ENCODE measurements around the gene MAP2. TPM values are rescaled to one million over a fixed set of nuclear protein-coding genes. Genes with fewer than 3 reads are reported as not detected.
A peak's percentile ranks its signal among the peaks of the same experiment; 100 is the strongest.

Gene MAP2
- total RNA-seq, 1 donor from 2014 or later, result 43.9 TPM

DNA sequence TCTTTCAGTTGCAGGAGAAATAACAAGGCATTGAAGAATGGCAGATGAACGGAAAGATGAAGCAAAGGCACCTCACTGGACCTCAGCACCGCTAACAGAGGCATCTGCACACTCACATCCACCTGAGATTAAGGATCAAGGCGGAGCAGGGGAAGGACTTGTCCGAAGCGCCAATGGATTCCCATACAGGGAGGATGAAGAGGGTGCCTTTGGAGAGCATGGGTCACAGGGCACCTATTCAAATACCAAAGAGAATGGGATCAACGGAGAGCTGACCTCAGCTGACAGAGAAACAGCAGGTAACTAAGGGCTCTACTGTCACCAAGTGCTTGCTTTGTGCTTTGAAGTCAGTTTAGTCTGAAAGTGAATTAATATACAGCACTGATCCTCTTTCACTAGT, 229.3 kb downstream of the MAP2 start:
- DNase-seq (ENCODE audit: low spot score), result no peak

GRCh38 chr2:209661286-209661894, 237.5 kb downstream of the MAP2 start:
- DNase-seq (ENCODE audit: low spot score), result no peak

DNA sequence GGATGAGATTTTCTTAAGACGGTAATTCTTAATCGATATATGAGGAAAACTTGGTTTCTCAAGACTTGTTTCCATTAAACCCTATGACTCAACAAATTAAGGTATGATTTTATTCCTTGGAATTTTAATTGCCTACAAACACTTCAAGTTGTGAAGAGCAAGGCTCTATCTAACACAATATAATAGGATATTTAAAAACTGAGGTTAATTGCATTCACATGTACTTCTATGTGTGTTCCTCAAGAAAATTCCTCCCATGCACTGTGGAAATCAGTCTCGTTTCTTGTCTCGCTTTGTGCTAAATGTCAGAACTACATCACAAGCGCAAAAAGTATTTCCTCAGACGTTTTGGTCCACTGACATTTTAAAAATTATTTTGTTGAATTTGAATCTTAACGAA, 238.2 kb downstream of the MAP2 start:
- no peak for DNase-seq (ENCODE audit: low spot score)

GRCh38 chr2:209663139-209663538, 239.3 kb downstream of the MAP2 start:
- DNase-seq (ENCODE audit: low spot score), result no peak

DNA sequence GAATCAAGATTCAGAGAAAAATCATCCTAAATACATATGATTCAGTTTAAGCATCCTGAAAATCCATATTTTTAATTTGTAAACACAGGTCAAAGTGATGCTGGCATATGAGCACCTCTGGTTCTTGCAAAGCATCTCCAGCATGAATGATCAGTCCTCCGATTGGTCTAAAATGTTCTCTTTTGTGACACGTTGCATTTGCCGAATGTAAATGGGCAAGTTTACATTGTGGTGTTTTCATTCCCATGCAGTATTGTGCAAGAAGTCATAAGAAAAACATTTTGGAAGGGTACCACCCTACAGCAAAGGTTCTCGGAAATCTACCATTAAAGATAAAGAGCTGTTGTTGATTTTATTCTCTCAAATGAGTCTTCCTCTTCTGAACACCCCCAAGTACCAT, 239.8 kb downstream of the MAP2 start:
- DNase-seq (ENCODE audit: low spot score), result no peak

DNA sequence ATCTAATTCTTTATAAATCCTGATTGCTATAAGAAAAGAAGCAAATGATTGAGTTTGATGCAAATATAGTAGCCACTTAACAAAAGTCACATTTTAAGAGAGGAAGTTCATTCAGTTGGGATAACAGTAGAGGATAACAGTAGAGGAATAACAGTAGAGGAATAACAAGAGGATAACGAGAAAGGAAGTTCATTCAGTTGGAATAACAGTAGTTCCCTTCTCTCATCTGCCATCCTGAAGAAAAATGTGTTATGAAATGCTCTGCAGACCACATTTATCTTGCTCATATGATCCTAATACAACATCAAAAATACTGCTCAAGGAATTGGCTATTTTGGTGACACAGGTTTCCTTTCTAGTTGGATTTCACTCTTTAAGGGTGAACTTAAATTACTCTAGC, 242.4 kb downstream of the MAP2 start:
- no peak for DNase-seq (ENCODE audit: low spot score)

DNA sequence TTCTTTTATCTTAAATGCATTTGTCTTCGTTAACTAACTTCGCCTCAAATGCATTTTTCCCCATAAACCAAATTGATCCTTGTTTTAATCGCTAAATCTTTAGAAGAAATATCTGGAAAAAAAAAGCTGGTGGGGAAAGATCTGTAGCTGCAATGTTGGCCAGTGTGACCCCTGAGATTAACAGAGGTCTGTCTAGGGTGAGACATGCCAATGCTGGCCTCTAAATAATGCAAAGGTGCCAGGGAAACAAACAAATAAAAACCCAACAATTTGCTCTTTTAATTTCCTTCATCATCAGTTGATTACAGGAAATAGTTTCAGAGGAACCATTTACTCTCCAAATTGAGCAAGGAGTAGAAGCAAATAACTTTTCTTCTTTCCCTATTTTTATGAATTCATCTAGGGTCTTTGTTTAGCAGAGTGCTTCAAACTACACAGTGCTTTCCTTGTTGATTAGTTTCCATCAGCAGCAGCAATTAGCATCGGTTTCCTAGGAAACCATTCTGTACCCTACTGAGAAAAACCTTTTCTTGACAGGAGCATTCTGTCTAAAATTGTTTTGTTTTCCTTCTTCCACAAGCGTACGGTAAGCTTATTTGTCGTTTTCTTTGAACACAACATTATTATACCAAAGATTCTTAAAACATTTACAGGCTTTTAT, 247.3 kb downstream of the MAP2 start:
- no peak for DNase-seq (ENCODE audit: low spot score)

- no peak for DNase-seq (ENCODE audit: low spot score)
Observed at GRCh38 chr2:209673811-209674210, 250.0 kb downstream of the MAP2 start.

DNA sequence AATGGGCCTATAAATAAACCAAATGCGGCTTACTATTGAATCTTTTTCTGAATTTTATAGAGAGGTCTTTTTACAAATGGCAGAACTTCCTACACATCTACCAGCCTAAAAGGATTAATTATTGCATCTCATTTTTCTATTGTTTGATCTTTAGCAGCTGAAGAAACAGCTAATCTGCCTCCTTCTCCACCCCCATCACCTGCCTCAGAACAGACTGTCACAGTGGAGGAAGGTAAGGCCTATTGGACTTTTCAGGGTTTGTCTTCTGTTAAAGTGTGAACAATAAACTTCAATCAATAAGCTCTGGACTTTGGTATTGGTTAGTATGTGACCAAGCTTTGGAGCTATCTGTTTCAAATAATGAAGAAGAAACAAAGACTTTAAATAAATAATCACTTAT, 256.7 kb downstream of the MAP2 start:
- DNase-seq (ENCODE audit: low spot score), result peak; percentile 58

DNA sequence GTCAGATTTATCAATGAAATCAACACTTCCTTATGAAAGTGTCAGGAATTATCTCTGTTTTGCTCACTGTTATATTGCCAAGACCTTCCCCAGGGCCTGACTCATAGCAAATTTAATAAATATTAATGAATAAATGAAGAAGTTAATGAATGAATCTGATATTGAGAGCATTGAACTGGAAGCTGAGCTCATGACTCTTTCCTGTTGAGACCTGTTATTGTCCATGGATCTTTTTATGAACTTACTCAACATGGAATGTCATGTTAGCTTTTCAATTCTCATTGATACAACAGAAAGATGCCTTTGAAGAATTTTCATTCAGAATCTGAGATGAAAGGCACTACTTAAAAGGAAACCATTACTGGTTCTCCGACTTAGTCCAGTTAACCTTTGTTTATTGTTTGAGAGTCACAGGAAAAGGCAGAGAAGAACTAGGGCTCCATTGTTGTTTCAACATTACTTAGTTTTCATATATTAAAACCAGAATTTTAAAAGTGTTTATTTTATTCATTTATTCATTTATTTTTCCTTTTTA, 257.4 kb downstream of the MAP2 start:
- no peak for DNase-seq (ENCODE audit: low spot score)

DNA sequence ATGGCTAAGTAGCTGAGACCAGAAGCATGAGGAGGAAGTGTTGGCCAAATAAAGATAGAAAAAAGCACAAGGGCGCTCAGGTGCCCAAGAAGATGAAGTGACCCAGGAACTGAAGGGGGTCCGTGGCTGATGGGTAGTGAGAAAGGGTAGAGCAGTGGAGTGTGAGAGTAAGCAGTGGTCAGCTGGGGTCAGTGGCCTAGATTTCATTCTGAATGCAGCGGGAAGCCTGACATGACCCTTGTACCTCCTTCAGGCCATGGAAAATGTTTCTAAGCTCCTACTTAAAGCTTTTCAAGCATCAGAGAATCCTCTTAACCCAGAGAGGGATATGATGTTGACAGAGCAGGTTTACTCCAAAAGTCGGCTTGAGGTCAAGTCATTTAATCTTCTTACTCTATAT, 258.8 kb downstream of the MAP2 start:
- no peak for DNase-seq (ENCODE audit: low spot score)

GRCh38 chr2:209685340-209685739, 261.5 kb downstream of the MAP2 start:
- no peak for DNase-seq (ENCODE audit: low spot score)

DNA sequence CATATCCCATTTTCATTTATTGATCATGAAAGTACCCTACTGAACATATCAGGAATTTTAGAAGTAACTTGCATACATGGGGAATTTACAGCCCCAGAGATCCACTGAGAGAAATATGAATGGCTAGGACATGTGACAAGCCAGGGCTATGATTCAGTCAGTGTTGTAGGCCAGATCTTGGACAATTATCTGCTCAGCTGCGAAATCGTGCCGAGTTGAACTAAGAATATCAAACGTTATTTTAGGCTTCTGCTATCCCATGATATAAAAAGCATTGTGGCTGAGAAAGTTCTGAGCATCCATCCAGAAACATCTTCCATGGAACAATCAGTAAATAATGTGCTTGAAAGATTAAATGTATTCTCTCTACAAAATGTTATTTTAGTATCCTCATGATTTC, 262.1 kb downstream of the MAP2 start:
- DNase-seq (ENCODE audit: low spot score), result no peak

DNA sequence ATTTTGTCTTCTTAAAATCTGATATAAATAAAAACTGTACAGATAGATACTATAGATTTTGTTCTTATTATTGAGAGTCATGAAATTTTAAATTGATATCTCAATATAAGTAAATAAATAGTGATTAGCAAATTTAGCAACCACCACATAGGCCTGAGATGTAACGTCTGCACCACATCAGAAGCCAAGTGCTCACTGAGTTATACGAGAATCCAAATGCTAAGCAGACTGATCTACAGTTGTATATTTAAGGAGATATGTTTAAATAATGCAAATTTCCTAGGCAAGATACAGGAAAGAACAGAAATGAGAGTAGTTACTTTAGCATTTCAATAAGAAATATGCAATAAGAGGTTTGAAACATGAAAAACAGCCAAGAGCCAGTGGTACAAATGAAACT, 262.6 kb downstream of the MAP2 start:
- DNase-seq (ENCODE audit: low spot score), result no peak

DNA sequence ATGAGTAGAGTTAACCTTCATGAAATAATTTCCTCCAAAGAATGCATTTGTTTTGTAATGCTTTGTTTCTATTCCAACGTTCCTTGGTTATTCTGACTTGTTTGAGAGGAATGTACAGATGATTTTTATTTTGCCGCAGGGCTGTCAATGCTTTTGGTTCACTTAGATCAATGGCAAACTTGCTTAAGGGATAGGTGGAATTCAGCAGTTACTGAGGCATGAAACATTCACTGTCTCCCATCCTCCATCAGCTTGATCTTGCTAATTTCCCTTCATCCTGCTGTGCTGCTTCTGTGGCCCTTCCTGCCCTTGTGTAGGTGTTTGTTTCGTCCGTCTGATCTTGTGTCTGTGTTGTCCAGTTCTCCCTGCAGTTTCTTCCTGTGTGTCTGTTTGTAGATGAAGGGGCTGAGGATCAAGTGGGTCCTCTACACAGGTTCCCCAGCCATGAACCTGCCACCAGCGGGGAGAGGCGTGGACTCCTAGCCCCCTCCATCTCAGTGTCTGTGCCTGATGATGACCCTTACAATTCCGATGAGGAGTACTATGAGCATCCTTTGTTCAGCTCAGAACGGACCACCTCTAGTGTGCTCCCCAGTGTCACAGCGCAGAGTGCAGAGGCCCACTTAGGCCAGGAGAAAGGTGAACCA, 263.6 kb downstream of the MAP2 start:
- DNase-seq (ENCODE audit: low spot score), result no peak

- no peak for DNase-seq (ENCODE audit: low spot score)
Observed at GRCh38 chr2:209688385-209688784, 264.5 kb downstream of the MAP2 start.

DNA sequence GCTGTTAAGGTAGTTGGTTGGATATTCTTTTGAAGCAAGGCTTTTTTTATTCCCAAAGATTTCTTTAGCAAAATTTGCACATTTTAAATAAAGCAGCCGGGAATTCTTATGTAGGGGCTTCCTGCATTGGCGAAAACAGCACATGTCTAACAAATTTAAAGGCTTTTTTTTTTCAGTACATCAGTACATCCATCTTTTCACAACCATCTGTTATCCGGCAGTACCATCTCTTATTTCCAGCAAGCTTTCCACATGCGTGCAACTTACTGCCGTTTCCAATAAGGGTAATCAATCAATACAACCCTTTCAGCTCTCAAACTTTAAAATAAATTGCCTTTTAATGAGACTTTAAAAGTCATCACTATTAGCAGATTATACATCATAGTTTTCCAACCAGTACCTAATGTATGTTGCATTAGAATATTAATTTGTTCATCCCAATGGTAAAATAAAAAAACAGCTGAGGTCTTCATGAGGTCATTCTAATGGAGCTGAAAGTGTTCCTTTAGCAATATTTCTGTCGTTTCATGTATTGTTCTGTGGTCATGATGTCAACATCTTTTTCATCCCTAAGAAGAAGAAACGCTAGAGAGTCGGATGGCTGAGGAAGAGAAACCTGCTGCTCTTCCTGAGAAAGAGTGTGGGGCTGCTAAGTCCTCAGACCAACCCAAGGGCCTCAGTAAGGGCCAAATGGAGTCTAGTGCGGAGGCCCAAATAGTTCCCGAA, 266.3 kb downstream of the MAP2 start:
- DNase-seq (ENCODE audit: low spot score), result no peak

- DNase-seq (ENCODE audit: low spot score), result no peak
Observed at GRCh38 chr2:209694748-209695147, 270.9 kb downstream of the MAP2 start.

DNA sequence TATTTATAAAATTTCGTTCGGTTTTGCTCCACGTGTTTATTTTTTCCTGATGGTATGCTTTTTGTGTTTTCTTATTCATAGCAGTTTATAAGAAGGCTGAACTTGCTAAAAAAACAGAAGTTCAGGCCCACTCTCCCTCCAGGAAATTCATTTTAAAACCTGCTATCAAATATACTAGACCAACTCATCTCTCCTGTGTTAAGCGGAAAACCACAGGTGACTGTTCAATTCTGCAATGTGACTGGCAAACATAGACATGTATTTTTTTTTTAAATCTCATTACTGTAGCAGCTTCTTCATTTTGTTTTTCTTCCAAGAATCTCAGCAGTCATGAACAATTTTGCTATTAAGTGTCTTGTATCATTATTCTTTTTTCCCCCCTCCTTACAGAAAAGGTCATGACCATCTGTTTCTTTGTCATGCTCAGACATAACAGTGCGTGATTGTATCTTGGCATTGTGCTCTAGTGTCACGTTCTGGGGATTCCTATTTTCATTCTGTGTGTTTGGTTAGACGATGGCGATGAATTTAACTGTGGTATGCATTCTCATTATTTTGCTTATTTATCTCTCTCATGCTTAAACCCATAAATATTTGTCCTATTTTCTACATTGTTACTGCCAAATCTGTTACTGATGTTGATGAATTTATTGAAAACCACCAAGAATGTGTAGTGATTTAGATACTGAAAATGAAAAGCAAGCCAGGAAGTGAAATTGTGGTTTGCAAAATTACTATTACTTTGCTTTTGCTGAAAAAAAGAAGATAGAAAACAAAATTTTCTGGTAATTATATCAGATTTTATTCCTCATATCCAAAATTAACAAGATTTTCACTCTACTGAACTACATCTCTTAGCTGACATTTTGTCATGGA, 273.2 kb downstream of the MAP2 start:
- DNase-seq (ENCODE audit: low spot score), result no peak

- DNase-seq (ENCODE audit: low spot score), result no peak
Observed at GRCh38 chr2:209702775-209703174, 278.9 kb downstream of the MAP2 start.

GRCh38 chr2:209713219-209713618, 289.4 kb downstream of the MAP2 start:
- DNase-seq (ENCODE audit: low spot score), result no peak

DNA sequence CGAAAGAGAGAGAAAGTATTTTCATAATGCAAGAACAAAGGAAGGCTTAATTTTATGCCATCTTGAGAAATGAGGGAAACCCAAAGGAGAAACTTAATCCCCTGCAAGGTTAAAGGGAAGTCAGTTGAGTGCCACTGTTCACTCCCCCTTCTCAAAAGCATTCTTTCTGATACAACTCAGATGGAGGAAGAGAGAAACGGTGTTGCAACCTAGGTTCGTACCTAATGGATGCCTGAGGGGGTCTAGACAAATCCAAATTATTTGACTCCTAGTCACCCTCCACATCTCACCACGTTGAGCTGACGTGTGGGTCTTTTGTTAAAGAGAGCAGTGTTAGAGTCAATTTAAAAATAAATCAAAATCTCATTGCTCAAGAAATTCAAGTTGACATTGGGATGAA, 295.2 kb downstream of the MAP2 start:
- no peak for DNase-seq (ENCODE audit: low spot score)

Measured in mucosa of gallbladder (tissue), 1 donor.